GM19239 (cell line): Measurements from ENCODE around the gene ABCB11.

Source experiments
- DNase-seq: peaks from one replicate; pipeline ENCODE4 v3.0.0; 2011; ENCODE audit warnings: low spot score; ENCODE audit not compliant: insufficient read length
- FAIRE-seq: peaks from 2 replicates; lab custom pipeline; 2011; peaks lifted over from hg19 to GRCh38; lab: Jason Lieb, UNC

ABCB11 gene

DNA sequence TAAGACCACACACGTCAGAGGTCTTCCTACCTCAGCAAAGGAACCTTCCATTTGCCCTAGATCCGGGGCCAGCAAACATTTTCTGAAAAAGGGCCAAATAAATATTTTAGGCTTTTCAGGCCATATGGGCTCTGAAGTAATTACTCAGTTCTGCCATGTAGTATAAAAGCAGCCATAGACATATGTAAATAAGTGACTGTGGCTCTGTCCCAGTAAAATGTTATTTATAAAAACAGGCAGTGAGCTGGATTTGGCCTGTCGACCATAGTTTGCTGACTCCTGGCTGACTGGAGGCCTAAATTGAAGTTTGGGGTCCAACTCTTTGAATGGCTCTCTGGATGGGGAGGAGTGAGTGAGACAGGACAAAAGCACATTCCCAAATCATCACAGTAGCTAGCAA lies 49.5 kb downstream of the ABCB11 start:
- FAIRE-seq (no peak), DNase-seq (no peak)

DNA sequence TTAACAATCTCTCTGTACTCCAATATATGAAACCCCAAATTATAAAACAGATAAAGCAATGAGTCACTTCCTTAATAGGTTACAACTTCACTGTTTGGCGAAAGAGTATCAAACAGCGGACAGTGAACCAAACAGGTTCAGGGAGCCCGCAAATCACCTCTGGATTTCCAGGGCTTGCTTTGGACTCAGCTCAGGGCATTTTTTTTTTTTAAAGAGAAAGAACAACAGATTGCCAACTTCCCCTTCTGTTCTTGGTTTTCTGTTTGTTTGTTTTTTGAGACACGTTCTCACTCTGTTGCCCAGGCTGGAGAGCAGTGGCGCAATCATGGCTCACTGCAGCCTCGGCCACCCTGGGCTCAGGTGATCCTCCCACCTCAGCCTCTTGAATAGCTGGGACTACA lies 52.7 kb downstream of the ABCB11 start:
- FAIRE-seq, result no peak
- DNase-seq, result no peak

DNA sequence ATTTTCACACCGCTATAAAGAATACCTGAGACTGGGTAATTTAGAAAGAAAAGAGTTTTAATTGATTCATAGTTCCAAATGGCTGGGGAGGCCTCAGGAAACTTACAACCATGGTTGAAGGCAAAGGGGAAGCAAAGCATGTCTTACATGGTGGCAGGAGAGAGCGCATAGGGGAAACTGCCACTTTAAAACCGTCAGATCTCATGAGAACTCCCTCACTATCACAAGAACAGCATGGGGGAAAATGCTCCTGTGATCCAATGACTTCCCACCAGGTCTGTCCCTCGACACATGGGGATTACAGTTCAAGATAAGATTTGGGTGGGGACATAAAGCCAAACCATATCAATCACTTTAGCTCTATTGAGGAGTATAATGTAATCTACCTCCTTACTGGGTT lies 53.5 kb downstream of the ABCB11 start:
- no peak for FAIRE-seq
- no peak for DNase-seq

DNA sequence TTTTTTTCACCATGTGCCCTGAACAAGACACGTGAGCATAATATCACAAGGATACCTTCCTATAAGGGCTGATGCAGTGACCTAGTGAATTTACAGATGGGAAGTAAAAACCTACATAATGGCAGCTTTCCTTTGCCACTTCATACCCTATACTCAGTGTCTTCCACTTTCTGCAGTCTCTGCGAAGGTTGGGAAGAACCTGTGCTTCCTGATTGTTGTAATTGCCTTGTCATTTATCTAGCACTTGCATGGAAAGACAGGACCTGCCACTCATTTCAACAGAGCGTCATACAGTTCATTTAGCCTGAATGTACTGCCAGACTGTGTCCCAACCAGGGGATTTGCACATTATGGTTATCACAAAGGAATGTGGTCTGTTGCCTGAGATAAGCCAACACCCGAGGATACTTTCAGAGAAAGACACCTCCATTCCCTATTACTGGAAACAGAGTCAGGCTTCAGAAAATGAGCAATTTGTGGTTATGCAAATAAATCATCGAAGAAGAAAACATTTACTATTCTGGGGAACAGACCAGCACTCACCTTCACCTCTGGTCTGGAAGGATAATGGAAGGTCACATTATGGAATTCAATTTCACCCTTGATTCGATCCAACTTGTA lies 55.0 kb downstream of the ABCB11 start:
- DNase-seq (no peak), FAIRE-seq (peak; percentile 66)

DNA sequence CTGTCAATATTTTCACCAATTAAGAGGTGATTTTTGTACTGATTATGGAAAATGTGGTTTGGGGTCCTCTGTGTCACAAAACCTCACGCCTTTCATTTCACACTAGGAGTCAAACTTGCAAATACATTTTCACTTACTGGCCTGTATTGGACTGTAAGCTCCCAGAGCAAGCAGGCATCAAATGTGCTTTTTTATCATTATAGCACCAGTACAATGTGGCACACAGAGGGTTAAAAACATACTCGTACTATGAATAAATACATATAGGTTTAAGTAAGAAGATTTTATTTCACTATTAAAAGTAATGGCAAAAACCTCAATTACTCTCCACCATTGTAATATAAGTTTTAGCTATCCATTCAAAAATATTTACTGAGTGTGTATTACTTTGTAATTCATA lies 56.7 kb downstream of the ABCB11 start:
- no peak for DNase-seq
- no peak for FAIRE-seq

DNA sequence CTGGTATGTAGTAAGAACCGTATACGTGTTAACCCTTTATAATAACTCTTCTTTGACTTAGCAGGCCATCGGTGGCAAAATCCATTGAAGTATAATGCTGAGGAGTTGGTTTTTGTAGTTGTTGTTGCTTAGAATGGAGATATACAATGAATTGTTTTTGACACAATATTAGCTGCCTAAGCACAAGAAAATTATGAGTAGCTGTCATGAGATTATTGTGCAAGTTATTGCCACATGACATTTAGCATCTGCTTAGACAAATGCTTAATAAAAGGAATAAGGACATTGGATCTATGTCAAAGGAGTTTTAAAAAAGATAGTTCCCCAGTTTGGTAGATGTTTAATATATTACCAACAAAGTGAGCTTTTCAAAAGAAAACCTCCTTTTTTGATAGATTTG lies 59.9 kb downstream of the ABCB11 start:
- FAIRE-seq (no peak), DNase-seq (no peak)

- no peak for FAIRE-seq
- DNase-seq, result no peak
These were observed 60.4 kb downstream of the ABCB11 start for GRCh38 chr2:168970711-168971233.

- FAIRE-seq, result no peak
- DNase-seq, result no peak
These were observed 61.3 kb downstream of the ABCB11 start for GRCh38 chr2:168969865-168970264.

DNA sequence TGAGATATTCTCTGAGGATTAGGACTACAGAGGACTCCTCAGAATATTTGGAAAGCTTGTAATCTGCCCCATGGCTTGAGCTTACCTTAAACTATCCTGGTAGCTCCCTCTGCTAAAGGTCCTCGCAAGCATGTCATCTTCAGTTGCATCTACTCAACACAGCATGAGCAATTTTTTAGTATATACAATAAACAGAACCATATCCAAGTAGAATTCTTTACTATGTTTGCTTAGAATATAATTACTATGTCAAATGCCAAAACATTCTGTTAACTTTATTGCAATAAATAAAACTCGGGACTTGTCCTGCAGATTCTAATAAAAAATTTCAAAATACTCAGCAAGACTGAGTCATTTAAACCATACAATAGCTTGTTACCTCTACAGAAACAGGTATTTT lies 62.8 kb downstream of the ABCB11 start:
- DNase-seq (no peak), FAIRE-seq (no peak)

GRCh38 chr2:168964251-168964807 lies 66.8 kb downstream of the ABCB11 start:
- FAIRE-seq, result no peak

DNA sequence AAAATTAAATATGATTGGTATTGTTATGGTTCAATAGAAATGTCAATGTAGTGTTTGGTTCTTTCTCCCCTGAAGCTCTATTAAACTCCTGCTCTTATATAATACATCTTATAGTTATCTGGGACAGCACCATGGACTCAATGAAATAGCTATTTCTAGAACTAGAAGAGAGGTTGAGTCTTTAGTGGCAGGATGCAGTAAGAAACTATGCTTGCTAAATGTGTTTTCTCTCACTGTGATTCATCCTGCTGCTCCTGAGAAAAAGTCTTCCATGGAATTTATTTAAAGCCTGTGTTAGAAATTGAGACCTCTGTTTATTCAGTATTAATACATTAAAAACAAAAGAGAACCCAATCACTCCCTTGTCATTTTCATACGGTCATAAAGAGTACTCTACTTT lies 68.5 kb downstream of the ABCB11 start:
- DNase-seq, result no peak
- no peak for FAIRE-seq

More at GRCh38 chr2:168964251-168964807, 66.8 kb downstream of the ABCB11 start:
- DNase-seq, result no peak

GRCh38 chr2:168961450-168962229 lies 69.5 kb downstream of the ABCB11 start:
- FAIRE-seq (peak; percentile 91), DNase-seq (peak; percentile 29)

GRCh38 chr2:168956392-168956791 lies 74.7 kb downstream of the ABCB11 start:
- DNase-seq (no peak), FAIRE-seq (no peak)

DNA sequence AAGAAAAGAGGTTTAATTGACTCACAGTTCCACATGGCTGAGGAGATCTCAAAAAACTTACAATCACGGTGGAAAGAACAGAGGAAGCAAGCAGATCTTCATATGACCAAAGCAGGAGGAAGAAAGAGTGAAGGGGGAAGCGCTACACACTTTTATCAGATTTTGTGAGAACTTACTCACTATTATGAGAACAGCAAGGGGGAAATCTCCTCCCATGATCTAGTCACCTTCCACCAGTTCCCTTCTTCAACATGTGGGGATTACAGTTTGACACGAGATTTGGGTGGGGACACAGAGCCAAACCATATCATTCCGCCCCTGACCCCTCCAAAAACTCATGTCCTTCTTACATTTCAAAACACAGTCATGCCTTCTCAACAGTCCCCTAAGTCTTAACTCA lies 75.8 kb downstream of the ABCB11 start:
- no peak for FAIRE-seq
- DNase-seq, result no peak

GRCh38 chr2:168954256-168954655 lies 76.9 kb downstream of the ABCB11 start:
- DNase-seq, result no peak
- FAIRE-seq, result no peak

DNA sequence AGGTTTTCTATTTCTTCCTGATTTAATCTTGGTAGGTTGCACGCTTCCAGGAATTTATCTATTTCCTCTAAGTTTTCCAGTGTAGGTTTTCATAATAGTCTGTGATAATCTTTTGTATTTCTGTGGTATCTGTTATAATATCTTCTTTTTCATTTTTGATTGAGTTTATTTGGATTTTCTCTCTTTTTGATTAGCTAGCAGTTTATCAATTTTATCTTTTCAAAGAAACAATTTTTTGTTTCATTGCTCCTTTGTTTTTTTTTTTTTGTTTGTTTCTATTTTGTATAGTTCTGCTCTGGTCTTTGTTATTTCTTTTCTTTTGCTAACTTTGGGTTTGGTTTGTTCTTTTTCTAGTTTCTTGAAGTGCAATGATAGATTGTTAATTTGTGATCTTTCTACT lies 78.7 kb downstream of the ABCB11 start:
- FAIRE-seq, result no peak
- DNase-seq, result no peak

GRCh38 chr2:168951871-168952270 lies 79.3 kb downstream of the ABCB11 start:
- DNase-seq, result no peak
- peak; percentile 4 for FAIRE-seq

DNA sequence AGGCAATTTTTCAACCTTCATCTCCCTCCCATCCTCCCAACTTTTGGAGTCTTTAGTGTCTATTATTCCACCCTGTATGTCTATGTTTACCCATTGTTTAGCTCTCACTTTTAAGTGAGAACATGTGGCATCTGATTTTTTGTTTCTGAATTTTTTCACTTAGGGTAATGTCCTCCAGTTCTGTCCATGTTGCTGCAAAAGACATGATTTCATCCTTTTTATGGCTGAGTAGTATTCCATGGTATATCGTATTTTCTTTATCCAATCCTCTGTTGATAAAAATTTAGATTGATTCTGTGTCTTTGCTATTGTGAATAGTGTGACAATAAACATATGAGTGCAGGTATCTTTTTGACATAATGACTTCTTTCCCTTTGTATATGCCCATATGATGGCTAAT lies 81.8 kb downstream of the ABCB11 start:
- DNase-seq (no peak), FAIRE-seq (peak; percentile 23)

DNA sequence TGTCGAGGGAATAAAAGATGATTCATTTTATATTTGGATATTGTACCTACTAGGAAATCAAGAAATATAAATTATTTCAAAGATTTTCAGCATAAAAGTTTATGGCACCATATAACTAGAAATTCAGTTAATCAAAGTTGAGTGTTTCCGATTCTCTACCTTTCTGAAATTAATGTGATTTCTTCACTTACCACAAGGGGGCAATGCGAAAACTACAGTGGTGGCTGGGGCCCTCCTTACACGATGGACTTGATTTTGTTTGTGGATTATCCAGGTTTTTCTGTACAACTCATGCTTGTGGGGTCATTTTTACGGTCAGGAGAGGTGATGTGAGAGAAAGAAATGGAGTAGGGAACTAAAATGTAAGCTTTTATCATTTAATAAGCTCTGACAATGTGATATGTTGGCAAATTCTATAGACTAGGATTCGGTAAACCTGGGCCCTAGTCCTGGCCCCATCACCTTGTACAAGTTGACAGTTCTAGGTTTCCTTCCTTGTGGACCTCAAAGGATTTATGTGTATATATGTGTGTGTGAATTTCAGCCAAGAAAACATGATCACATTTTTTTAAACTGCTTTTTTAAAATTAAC lies 82.4 kb downstream of the ABCB11 start:
- peak; percentile 86 for FAIRE-seq
- DNase-seq, result peak; percentile 2

DNA sequence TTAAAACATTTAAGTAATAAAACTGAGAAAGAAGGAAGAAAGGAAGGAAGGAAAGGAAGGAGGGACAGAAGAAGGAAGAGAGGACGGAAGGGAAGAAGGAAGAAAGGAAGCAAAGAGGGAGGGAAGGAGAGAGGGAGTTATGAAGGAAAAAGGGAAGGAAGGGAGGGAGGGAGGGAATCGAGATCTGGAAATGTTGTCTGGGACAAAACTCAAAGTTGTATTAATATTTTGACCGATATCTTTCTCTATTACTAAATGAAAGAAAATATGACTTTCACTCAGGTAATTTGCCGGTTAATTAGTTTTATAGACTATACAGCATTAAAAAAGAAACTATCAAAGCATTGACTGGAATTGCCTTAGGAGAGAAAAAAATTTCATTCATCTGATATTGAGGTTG lies 85.6 kb downstream of the ABCB11 start:
- no peak for FAIRE-seq
- no peak for DNase-seq

- FAIRE-seq (no peak), DNase-seq (no peak)
These were observed 87.1 kb downstream of the ABCB11 start for GRCh38 chr2:168944065-168944464.
